ENCODE results near the gene KDM6B.

DNA sequence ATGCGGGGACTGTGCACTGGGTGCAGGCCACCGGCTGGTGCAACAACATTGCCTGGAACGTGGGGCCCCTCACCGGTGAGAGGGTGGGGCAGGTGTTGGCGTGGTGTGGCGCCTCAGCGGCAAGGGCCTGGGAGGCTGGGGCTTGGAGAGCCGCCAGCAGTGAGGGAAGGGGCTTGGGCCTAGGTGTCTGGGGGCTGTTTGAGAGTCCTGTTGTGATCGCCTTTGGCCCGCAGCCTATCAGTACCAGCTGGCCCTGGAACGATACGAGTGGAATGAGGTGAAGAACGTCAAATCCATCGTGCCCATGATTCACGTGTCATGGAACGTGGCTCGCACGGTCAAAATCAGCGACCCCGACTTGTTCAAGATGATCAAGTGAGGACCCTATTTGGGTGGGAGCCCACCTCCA, 18.2 kb downstream of the KDM6B start:
- TF ChIP-seq FOXK2 (IDR thresholded peaks at IDR 0.05) (no peak), FOXM1 (IDR thresholded peaks at IDR 0.05; ENCODE audit: borderline replicate concordance) (no peak), HDGF (IDR thresholded peaks at IDR 0.05; ENCODE audit: borderline replicate concordance) (no peak), BHLHE40 (IDR thresholded peaks at IDR 0.05; ENCODE audit: borderline replicate concordance) (no peak), SUZ12 (IDR thresholded peaks at IDR 0.05) (no peak)

Measured in HEK293T (cell line).